Common myeloid progenitor, CD34-positive (primary cell): ENCODE results near the gene CD82.
A peak's percentile ranks its signal among the peaks of the same experiment; 100 is the strongest.

Experiments
- CTCF ChIA-PET: fragments of 350-600 bp; sonication (Branson Sonifier 250); formaldehyde crosslinking; loops from one replicate; lab custom pipeline; 2021; ENCODE audit warnings: antibody characterized with exemption; lab: Charles Lee
- POLR2A ChIA-PET: fragments of 350-600 bp; sonication (Branson Sonifier 250); formaldehyde crosslinking; loops from one replicate; lab custom pipeline; 2021; ENCODE audit warnings: antibody characterized with exemption; lab: Charles Lee
- DNase-seq, 3 donors: peaks; one replicate each; pipeline versions ENCODE4 v3.0.0 to v3.0.0-alpha.2; 2013
- H3K27ac ChIP-seq, 2 experiments: 1 replicate in 1 of 2; 2 replicates in 1 of 2; pipeline ENCODE4 v1.7.0; 2013; ENCODE audit warnings: inconsistent platforms in 2 of 2, low read length in 2 of 2, mild to moderate bottlenecking in 2 of 2, low read depth in 1 of 2, moderate library complexity in 1 of 2; ENCODE audit not compliant: severe bottlenecking in 2 of 2, insufficient read depth in 1 of 2, poor library complexity in 1 of 2
- H3K27me3 ChIP-seq, 5 experiments: replicated peaks in 2 of 5; 1 replicate in 3 of 5; 2 replicates in 2 of 5; pipeline versions ENCODE4 v1.6.1 to v1.7.0; 2013; ENCODE audit warnings: low read length in 4 of 5, mild to moderate bottlenecking in 2 of 5, moderate library complexity in 2 of 5, inconsistent platforms in 1 of 5; ENCODE audit not compliant: insufficient read depth in 5 of 5, control insufficient read depth in 4 of 5
- H3K36me3 ChIP-seq, 4 experiments: 1 replicate in 2 of 4; 2 replicates in 2 of 4; pipeline versions ENCODE4 v1.6.1 to v1.7.0; 2013; ENCODE audit warnings: low read length in 3 of 4, control low read depth in 1 of 4, mild to moderate bottlenecking in 1 of 4; ENCODE audit not compliant: control insufficient read depth in 4 of 4, insufficient read depth in 4 of 4
- H3K4me1 ChIP-seq, 4 experiments: 1 replicate in 3 of 4; 2 replicates in 1 of 4; pipeline versions ENCODE4 v1.6.1 to v1.7.1; 2013; ENCODE audit warnings: low read length in 3 of 4, mild to moderate bottlenecking in 3 of 4, control low read depth in 1 of 4, inconsistent platforms in 1 of 4, moderate library complexity in 1 of 4; ENCODE audit not compliant: control insufficient read depth in 4 of 4, insufficient read depth in 4 of 4; ENCODE audit errors: control extremely low read depth in 1 of 4
- H3K4me3 ChIP-seq, 7 experiments: 1 replicate in 4 of 7; 2 replicates in 3 of 7; pipeline versions ENCODE4 v1.5.1 to v1.7.0; 2013; ENCODE audit warnings: mild to moderate bottlenecking in 7 of 7, low read length in 6 of 7, moderate library complexity in 6 of 7, inconsistent platforms in 2 of 7, low read depth in 2 of 7, control low read depth in 1 of 7; ENCODE audit not compliant: insufficient read depth in 4 of 7, control insufficient read depth in 1 of 7; ENCODE audit errors: extremely low read depth in 1 of 7
- H3K9me3 ChIP-seq, 5 experiments: 1 replicate in 4 of 5; 2 replicates in 1 of 5; pipeline versions ENCODE4 v1.6.1 to v1.7.1; 2013; ENCODE audit warnings: low read length in 4 of 5, mild to moderate bottlenecking in 2 of 5, inconsistent platforms in 1 of 5, low read depth in 1 of 5, moderate library complexity in 1 of 5; ENCODE audit not compliant: control insufficient read depth in 4 of 5, insufficient read depth in 2 of 5; ENCODE audit errors: control extremely low read depth in 1 of 5
- WGBS: methylation state at CpG from one replicate; pipeline ENCODE4 v1.1.5; 2013; ENCODE audit not compliant: insufficient coverage; 5-methylcytosine and 5-hydroxymethylcytosine counted together

Gene CD82

DNA sequence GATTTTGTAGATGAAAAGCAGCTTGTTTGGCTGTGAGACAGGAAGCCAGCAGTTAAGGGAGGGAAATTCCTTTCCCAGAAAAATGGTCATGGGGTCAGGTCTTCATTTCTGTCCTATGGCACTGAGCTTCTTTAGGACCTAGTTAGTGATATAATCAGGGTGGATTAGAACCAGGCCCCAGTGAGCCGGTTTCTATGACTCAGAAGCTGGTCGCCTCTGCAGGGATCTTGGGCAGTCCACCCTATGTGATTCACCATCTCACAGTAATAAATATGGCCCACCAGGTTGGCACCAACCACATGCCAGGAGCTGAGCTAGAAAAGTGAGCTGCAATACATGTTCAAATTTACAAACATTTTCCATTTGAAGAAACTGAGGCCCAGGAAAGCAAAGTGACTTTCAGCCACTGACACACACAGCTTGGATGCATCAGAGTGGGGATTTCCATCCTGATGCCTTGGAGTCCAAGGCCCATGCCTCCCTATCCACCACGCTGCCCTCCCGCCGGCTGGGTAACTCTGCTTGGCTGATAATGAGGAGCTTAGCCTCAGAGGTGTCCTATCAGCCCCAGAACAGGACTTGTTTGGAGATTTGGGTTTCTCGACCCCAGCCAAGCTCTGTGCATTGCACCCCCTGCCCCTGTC is 42.0 kb downstream of the CD82 start:
- CTCF ChIA-PET = interaction anchor here (0.6 to 2.5 kb wide), 7 partner anchors 9 to 50 kb away, joined by 3 to 7 read pairs (median 4); no protein-coding TSS in a partner anchor
- H3K4me1 ChIP-seq = peaks cover 0 to 47% (median 38%) of the 10 kb centered on the region in 4 experiments
- H3K27me3 ChIP-seq = no peaks in the 10 kb centered on the region
- peaks cover 15 to 81% (median 66%) of the 10 kb centered on the region in 4 experiments for H3K36me3 ChIP-seq
- no peak for DNase-seq
- POLR2A ChIA-PET = interaction anchor here (0.6 kb wide), 2 partner anchors 11 to 60 kb away, joined by 4 to 5 read pairs; no protein-coding TSS in a partner anchor
- H3K27ac ChIP-seq = peak overlapping the region in 1 of 2 experiments; percentile 11
- 93% methylated on average over 3 of the region's 6 CpGs for WGBS
- H3K9me3 ChIP-seq = no peaks in the 10 kb centered on the region
- no peak overlapping the region for H3K4me3 ChIP-seq

DNA sequence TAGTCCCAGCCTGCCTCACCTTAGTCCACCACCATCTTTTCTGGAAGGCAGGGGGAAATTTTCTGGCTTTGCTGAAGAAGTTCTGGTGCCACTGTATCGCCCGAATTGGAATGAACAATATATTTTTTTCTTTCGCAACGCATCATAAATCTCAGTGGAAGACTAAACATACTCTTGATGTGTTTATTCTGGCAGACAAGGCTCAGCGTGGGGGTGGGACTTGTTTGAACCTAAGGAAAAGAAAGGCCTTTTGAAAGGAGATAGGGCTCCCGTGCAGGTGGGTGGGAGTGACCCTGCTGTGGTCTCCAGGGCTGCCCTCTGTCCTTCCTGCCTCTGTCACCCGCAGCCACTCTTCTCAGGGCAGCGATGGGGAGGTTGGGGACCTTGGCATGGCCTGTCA is 42.5 kb downstream of the CD82 start:
- no peak for DNase-seq
- Histone ChIP-seq H3K4me1 (peaks cover 0 to 50% (median 42%) of the 10 kb centered on the region in 4 experiments), H3K9me3 (no peaks in the 10 kb centered on the region), H3K36me3 (peaks cover 15 to 78% (median 65%) of the 10 kb centered on the region in 4 experiments), H3K4me3 (no peak overlapping the region), H3K27me3 (no peaks in the 10 kb centered on the region), H3K27ac (no peak overlapping the region)
- CTCF ChIA-PET = interaction anchor here (0.6 to 2.5 kb wide), 7 partner anchors 9 to 51 kb away, joined by 3 to 7 read pairs (median 4); no protein-coding TSS in a partner anchor
- POLR2A ChIA-PET = no interaction called here
- WGBS = 94% methylated on average over 7 of the region's 8 CpGs

DNA sequence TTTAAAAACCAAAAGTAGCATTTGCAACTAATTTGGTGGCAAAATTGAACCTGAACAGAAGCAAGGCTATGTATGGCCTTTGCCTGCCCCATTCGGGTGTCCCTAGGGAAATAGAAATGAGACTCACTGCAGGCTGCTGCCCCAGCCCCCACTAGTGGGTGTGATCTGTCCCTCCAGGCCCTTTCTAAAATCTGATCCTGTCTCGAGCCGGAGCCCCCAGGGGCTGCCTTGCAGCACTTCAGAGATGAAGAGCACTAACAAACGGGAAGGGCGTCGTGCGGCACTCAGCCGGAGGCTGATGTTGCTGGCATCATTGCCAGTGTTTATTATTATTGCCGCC is 43.2 kb downstream of the CD82 start:
- ChIA-PET POLR2A (no interaction called here), CTCF (interaction anchor here (2.2 to 22.3 kb wide), 2 partner anchors 27 to 51 kb away, joined by 5 to 504 read pairs; partner anchors contain the start of gene CD82)
- no peak for DNase-seq
- Histone ChIP-seq H3K9me3 (no peaks in the 10 kb centered on the region), H3K36me3 (peaks cover 15 to 76% (median 61%) of the 10 kb centered on the region in 4 experiments), H3K4me1 (peaks cover 0 to 55% (median 46%) of the 10 kb centered on the region in 4 experiments), H3K27ac (peak overlapping the region in 1 of 2 experiments; percentile 19), H3K4me3 (no peak overlapping the region), H3K27me3 (no peaks in the 10 kb centered on the region)
- WGBS = 88% methylated on average over 9 of the region's 9 CpGs

DNA sequence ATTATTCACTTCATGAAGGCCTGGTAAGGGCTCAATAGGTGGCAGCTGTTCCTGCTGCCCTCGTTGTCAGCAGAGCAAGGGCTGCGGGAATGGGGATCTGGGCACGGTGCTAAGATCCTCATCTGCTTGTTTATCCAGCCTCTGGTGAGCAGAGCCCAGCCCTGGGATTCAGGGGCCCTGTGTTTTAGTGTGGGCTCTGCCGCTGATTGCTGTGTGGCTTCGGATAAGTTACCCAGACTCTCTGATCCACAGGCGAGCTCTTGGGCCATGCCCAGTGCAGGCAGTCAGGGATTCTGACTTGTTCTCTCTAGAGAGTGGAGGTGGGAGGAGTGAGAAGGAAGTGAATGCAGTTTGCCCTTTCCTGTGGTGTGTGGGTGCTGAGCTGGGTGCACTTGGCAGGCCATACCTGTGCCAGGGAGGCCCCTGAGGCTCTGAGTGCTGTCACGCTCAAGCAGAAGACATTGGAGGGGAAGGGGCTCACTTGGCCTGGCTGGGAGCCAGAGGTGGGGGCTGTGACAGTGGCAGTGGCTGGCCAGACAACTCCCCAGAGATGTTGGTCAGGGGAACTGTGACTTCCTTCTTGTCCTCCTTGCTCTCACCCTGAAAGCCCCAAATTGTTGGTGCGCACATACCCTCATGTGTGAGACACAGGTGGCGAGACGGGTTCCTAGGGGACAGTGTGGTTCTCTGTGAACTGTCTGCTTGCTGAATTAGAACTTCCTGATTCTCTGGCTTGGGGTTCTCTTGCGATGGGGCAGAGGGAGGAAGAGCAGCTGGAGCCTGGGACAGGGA is 43.7 kb downstream of the CD82 start:
- WGBS = 77% methylated on average over 9 of the region's 11 CpGs
- Histone ChIP-seq H3K27me3 (no peaks in the 10 kb centered on the region), H3K36me3 (peaks cover 15 to 76% (median 55%) of the 10 kb centered on the region in 4 experiments), H3K9me3 (no peaks in the 10 kb centered on the region), H3K27ac (peak overlapping the region in 1 of 2 experiments; percentile 19), H3K4me3 (no peak overlapping the region), H3K4me1 (peaks cover 0 to 55% (median 48%) of the 10 kb centered on the region in 4 experiments)
- CTCF ChIA-PET = interaction anchor here (1.9 to 22.3 kb wide), 3 partner anchors 10 to 51 kb away, joined by 5 to 504 read pairs (median 6); partner anchors contain the start of gene CD82
- DNase-seq = peak in 2 of 3 donors; percentile 33 to 63
- POLR2A ChIA-PET = no interaction called here

DNA sequence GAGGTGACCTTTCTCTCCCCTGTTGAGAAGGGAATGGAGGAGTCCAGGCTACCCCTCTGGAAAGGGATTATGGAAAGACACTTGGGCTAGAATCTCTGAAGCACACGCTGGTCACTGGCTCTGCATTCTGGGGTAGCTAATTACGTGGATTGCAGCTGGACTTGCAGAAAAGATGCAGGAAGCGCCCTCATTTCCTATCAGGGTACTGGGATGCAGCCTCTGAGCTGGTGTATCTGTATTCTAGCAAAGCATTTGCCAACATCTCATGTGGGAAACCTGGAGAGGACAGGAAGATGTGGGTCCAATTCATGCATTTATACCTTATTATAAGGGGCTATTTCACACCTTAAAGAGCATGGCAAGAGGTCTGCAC is 44.3 kb downstream of the CD82 start:
- Histone ChIP-seq H3K27me3 (no peaks in the 10 kb centered on the region), H3K9me3 (no peaks in the 10 kb centered on the region), H3K4me1 (peaks cover 0 to 56% (median 50%) of the 10 kb centered on the region in 4 experiments), H3K4me3 (no peak overlapping the region), H3K36me3 (peaks cover 15 to 75% (median 51%) of the 10 kb centered on the region in 4 experiments), H3K27ac (no peak overlapping the region)
- ChIA-PET POLR2A (no interaction called here), CTCF (interaction anchor here (1.9 to 22.3 kb wide), 4 partner anchors 11 to 52 kb away, joined by 5 to 504 read pairs (median 14); partner anchors contain the start of gene CD82)
- no peak for DNase-seq
- WGBS = 75% methylated on average over 3 of the region's 3 CpGs

DNA sequence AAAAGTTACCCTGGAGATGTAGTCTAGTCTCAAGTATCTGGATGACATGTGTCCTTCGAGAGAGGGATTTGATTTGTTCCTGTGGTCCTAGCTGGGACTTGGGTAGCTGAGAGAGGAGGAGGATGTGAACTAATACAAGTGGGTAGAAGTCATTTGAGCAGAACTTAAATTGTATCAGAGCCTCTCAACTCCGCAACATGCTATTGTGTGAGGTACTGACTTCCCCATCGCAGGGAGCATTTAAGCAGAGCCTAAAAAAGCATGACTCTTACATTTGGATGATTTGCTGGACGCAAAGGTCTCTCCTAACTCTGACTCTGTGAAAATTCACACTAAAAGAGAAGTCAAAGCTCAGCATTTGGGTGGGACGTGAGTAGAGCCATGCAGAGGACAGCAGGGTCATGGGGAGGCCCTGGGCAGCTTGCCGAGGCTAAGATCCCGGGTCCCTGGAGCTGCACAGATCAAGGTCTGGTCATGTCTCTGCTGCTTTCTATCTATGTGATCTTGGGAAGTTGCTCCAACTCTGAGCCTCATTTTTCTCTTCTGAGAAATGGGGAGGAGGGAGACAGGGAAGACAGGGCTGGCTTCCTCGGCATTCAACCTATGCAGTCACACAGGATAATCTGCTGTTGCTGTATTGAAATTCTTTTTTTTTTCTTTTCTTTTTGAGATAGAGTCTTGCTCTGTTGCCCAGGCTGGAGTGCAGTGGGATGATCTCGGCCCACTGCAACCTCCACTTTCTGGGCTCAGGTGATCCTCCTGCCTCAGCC is 44.9 kb downstream of the CD82 start:
- H3K27ac ChIP-seq = no peak overlapping the region
- WGBS = 97% methylated on average over 7 of the region's 9 CpGs
- peaks cover 0 to 59% (median 50%) of the 10 kb centered on the region in 4 experiments for H3K4me1 ChIP-seq
- H3K36me3 ChIP-seq = peaks cover 16 to 75% (median 49%) of the 10 kb centered on the region in 4 experiments
- ChIA-PET CTCF (interaction anchor here (1.6 to 22.3 kb wide), 8 partner anchors 8 to 52 kb away, joined by 4 to 504 read pairs (median 8); partner anchors contain the start of gene CD82), POLR2A (interaction anchor here (1.6 to 1.7 kb wide), 2 partner anchors 14 to 33 kb away, joined by 5 read pairs; no protein-coding TSS in a partner anchor)
- H3K27me3 ChIP-seq = no peaks in the 10 kb centered on the region
- DNase-seq = no peak
- H3K4me3 ChIP-seq = no peak overlapping the region
- no peaks in the 10 kb centered on the region for H3K9me3 ChIP-seq
